Fibroblast of villous mesenchyme (primary cell): ENCODE measurements around the gene KDM4B. TPM values are rescaled to one million over a fixed set of nuclear protein-coding genes. Genes with fewer than 3 reads are reported as not detected.

ENCODE experiments used
- DNase-seq: peaks from one replicate; pipeline ENCODE4 v3.0.0-alpha.2; 2010; ENCODE audit warnings: low read depth
- H3K4me3 ChIP-seq: 2 replicates; pipeline ENCODE4 v1.5.1; 2011; ENCODE audit warnings: low read depth, mild to moderate bottlenecking, low read length
- total RNA-seq: library from RNA; depleted of rRNA; stranded (reverse); fragments of >200 nt; gene quantifications from 2 replicates; pipeline ENCODE4 v1.2.3, GENCODE V29; 2012
- TF ChIP-seq, protein P1 (sequence below): IDR thresholded peaks from 2 replicates; pipeline ENCODE4 v1.5.1; 2012; ENCODE audit warnings: low read depth, mild to moderate bottlenecking, low read length; ENCODE audit not compliant: insufficient read depth

The KDM4B gene
- total RNA-seq, 1 donor = 17.7 TPM

DNA sequence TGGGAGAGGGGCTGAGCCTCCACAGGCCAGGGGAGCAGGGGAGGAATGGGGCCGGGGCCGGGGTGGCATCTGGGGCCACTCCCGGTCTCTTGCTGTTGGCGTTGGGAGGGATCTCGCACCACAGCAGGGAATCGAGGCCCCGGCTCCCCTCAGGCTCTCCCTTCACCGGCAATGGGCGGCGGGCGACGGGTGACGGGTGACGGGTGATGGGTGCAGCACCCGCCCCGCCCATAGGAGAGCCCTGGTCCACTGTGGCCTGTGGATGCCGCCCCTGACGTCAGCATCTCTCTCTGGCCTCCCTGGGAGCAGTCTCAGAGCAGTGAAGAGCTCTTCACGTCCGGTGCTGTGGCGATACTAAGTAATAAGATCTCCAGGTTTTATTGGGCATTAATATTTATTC lies 133.6 kb downstream of the KDM4B start:
- TF ChIP-seq, protein P1, sequence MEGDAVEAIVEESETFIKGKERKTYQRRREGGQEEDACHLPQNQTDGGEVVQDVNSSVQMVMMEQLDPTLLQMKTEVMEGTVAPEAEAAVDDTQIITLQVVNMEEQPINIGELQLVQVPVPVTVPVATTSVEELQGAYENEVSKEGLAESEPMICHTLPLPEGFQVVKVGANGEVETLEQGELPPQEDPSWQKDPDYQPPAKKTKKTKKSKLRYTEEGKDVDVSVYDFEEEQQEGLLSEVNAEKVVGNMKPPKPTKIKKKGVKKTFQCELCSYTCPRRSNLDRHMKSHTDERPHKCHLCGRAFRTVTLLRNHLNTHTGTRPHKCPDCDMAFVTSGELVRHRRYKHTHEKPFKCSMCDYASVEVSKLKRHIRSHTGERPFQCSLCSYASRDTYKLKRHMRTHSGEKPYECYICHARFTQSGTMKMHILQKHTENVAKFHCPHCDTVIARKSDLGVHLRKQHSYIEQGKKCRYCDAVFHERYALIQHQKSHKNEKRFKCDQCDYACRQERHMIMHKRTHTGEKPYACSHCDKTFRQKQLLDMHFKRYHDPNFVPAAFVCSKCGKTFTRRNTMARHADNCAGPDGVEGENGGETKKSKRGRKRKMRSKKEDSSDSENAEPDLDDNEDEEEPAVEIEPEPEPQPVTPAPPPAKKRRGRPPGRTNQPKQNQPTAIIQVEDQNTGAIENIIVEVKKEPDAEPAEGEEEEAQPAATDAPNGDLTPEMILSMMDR = no peak
- DNase-seq = no peak
- no peak overlapping the region for H3K4me3 ChIP-seq

GRCh38 chr19:5103061-5103701 lies 134.3 kb downstream of the KDM4B start:
- H3K4me3 ChIP-seq = no peak overlapping the region
- TF ChIP-seq, protein P1 = no peak
- no peak for DNase-seq

DNA sequence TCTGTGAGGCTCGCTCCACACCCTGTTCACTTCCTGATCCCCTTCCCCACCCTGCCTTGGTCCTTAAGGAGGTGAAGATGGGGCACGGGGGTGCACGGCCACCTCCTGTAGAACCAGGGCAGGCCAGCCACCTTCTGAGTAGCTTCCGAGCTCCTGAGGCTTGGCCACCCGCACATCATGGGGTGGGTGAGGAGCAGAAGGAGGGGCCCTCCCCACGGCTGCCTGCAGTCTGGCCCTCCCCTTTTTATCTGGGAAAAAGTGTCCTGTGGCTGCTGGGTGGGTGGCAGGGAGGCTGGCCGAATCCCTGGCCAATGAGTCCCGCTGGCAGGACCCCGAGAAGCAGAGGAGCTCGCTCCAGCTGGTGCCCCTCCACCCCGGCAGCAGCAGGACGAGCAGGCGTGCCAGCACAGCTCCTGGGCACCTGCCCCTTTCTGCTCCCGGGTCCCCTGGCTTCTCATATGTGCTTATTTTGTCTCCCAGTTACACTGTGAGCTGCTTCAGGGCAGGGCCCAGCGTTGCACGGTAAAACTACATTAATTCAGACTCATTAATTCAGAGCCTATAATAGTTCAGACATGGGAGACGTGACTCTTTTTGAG lies 135.0 kb downstream of the KDM4B start:
- TF ChIP-seq, protein P1 = no peak
- H3K4me3 ChIP-seq = no peak overlapping the region
- DNase-seq = no peak

DNA sequence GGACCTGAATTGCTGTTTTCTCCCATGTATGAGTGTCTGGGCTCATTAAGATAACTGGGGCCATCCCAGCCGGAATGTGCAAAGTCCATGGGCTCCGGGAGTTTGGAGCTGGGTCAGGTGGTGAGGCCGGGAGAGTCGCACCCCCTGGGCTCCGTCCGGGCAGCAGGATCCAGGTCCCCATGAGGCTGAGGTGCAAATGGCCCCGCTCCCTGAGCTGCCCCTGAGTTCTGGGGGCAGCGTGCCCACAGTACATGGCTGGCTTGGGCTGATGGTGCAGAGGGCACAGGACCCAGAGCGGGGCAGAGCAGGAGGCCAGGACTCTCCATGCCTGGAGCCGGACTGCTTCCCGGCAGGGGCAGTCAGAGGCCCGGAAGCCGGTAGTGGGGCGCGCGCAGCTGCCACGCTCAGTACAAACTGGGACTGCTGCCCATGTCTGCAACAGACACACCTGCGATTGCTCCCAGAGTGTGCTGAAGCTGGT lies 136.0 kb downstream of the KDM4B start:
- H3K4me3 ChIP-seq = no peak overlapping the region
- TF ChIP-seq, protein P1 = no peak
- no peak for DNase-seq

GRCh38 chr19:5106191-5106726 lies 137.3 kb downstream of the KDM4B start:
- H3K4me3 ChIP-seq = no peak overlapping the region
- no peak for DNase-seq
- TF ChIP-seq, protein P1 = no peak

DNA sequence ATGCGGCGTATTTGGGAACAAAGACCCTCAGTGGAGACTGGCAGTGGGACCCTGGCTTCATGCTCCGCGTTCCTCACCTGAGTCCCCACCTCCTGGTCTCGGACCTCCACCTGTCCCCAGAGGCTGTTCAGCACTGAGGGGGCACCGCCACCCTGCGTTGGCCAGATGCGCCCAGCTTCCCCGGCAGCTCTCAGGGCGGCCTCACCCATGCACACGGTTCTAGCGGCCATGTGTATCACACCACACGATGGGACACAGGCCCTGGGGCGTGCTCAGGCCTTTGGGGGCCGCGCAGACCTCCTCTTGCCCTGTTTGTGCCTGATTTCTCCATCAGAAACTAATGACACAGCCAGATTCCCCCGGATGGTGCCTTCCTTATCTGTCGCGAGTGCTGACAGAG lies 138.1 kb downstream of the KDM4B start:
- no peak for DNase-seq
- H3K4me3 ChIP-seq = no peak overlapping the region
- TF ChIP-seq, protein P1 = no peak
